ENCODE measurements around the gene EWSR1.

The EWSR1 gene

GRCh38 chr22:29313576-29314466 is 45.8 kb downstream of the EWSR1 start:
- TF ChIP-seq, protein P1, sequence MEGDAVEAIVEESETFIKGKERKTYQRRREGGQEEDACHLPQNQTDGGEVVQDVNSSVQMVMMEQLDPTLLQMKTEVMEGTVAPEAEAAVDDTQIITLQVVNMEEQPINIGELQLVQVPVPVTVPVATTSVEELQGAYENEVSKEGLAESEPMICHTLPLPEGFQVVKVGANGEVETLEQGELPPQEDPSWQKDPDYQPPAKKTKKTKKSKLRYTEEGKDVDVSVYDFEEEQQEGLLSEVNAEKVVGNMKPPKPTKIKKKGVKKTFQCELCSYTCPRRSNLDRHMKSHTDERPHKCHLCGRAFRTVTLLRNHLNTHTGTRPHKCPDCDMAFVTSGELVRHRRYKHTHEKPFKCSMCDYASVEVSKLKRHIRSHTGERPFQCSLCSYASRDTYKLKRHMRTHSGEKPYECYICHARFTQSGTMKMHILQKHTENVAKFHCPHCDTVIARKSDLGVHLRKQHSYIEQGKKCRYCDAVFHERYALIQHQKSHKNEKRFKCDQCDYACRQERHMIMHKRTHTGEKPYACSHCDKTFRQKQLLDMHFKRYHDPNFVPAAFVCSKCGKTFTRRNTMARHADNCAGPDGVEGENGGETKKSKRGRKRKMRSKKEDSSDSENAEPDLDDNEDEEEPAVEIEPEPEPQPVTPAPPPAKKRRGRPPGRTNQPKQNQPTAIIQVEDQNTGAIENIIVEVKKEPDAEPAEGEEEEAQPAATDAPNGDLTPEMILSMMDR (IDR thresholded peaks at IDR 0.05; ENCODE audit: control insufficient read depth, insufficient read depth, low read depth, low read length, missing control alignments): no peak
- H3K4me3 ChIP-seq (ENCODE audit: control insufficient read depth, low read depth, low read length): no peak overlapping the region
- DNase-seq (ENCODE audit: low read depth): no peak

DNA sequence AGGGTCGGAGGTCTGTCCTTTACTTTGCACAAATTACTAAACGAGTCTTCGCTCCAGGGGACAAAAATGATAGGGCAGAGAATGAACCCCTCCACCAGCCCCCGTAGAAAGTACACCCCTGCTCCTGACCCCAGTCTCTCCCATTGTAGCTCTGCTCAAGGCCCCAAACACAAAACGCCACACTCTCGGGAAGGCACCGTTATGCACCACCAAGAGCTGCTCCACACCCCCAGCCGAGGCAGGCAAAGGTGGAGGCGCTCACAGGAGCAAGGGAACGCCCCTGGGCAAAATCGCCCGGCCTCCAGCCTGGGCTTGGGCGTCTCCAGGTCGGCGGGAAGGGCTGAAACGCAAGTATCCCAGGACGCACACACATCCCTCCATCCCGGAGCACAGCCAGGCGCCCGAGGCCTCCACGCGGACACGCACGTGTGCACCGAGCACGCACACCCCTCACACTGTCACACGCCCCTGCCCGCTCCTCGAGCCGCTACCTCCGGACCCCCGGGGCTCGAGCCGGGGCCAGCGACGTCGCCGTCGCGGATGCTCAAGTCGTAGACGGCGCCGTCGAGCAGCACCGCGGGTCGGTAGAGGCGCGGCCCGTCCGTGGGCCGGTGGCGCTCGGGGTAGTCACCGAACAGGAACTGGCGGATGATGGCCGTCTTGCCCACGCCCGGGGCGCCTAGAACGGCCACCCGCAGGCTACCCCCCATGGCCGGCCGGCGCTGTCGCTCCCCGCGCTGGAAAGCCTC is 46.6 kb downstream of the EWSR1 start:
- H3K4me3 ChIP-seq (ENCODE audit: control insufficient read depth, low read depth, low read length): no peak overlapping the region
- no peak for DNase-seq (ENCODE audit: low read depth)
- TF ChIP-seq, protein P1 (IDR thresholded peaks at IDR 0.05; ENCODE audit: control insufficient read depth, insufficient read depth, low read depth, low read length, missing control alignments): no peak

GRCh38 chr22:29315286-29316140 is 47.4 kb downstream of the EWSR1 start, which contains the start of gene RASL10A:
RASL10A (minus strand) TSS chr22:29315697; CDS start chr22:29315246, 451 bp downstream.
- no peak within 1 kb of the TSS for H3K4me3 ChIP-seq (ENCODE audit: control insufficient read depth, low read depth, low read length)
- TF ChIP-seq, protein P1 (IDR thresholded peaks at IDR 0.05; ENCODE audit: control insufficient read depth, insufficient read depth, low read depth, low read length, missing control alignments): no peak
- DNase-seq (ENCODE audit: low read depth): no peak

DNA sequence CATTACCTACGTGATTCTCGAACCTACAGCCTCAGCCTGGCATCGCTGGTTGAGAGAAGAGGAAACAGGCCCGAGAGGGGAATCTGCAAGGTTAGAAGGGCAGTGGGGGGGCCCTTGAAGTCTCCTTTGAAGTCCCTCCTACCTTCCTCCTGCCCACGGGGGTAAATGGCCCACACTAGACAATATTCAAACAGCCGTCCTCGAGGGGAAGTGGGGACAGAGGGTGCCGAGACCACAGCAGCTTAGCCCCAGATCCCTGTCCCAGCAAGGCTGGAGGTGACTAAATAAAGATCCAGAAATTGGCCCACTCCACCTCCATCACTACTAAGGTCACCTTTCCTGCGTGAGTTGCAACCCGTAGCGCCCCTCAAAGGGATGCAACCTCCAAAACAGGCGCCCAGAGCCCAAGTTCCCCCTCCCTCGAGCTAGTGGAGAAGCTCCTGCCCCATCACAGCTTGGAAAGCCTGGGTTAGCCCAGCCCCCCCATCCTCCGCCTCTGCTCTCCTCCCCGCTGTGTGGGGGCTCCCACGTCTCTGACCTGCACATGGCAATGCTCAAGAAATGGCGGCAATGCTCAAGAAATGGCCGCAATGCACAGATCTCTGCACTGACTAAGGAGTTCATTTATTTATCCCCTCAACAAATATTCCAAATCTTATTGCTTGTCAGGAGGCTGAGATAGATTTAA is 48.2 kb downstream of the EWSR1 start:
- DNase-seq (ENCODE audit: low read depth): no peak
- no peak overlapping the region for H3K4me3 ChIP-seq (ENCODE audit: control insufficient read depth, low read depth, low read length)
- TF ChIP-seq, protein P1 (IDR thresholded peaks at IDR 0.05; ENCODE audit: control insufficient read depth, insufficient read depth, low read depth, low read length, missing control alignments): no peak

DNA sequence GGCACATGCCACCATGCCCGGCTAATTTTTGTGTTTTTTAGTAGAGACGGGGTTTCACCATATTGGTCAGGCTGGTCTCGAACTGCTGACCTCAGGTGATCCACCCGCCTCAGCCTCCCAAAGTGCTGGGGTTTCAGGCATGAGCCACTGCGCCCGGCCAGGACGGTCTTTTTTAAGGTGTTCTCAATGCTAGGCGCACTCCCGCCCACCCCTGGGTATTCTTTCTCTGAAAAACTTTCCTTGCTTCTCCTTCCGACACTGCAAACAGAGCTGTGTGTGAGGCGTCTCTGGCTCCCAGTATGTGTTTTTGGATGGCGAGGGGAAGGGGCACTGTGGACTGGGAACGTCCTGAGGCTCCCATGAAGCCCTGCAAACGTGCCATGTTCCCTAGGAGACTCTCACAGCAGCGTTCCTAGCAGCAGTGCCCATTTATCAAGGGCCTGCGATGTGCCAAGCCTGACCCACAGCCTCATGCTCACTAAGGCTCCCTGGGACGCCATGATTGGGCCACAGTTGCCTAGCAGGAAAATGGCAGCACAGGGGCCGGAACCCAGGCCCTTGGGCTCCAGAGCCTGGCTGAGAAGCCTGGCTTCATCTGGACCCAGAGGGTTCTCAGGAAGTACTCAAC is 49.9 kb downstream of the EWSR1 start:
- H3K4me3 ChIP-seq (ENCODE audit: control insufficient read depth, low read depth, low read length): no peak overlapping the region
- TF ChIP-seq, protein P1 (IDR thresholded peaks at IDR 0.05; ENCODE audit: control insufficient read depth, insufficient read depth, low read depth, low read length, missing control alignments): no peak
- no peak for DNase-seq (ENCODE audit: low read depth)
